K562 (cell line): ENCODE results near the gene PLCG2. TPM values are rescaled to one million over a fixed set of nuclear protein-coding genes. Genes with fewer than 3 reads are reported as not detected.

Experiments used
- ATAC-seq: fragments of 200-7000 bp; cut with Tn5 transposase; 3 replicates; pipeline ENCODE4 v1.9.1; 2020; ENCODE audit warnings: moderate library complexity
- BruUV-seq: library from RNA; stranded (reverse); fragments of 400-500 nt; replicated peaks from 2 replicates; lab custom pipeline; 2021; lab: Mats Ljungman, UMichigan
- CTCF ChIA-PET: fragments of 300-600 bp; formaldehyde crosslinking; extraction: SDS; loops from one replicate; lab custom pipeline; 2021; ENCODE audit warnings: low intra/inter-chr PET ratio; lab: Yijun Ruan, JAX
- POLR2A ChIA-PET: fragments of 300-600, 350-650 bp; sonication (Branson Sonifier 250); formaldehyde crosslinking; extraction: SDS; loops from one replicate; lab custom pipeline; 2021; ENCODE audit warnings: antibody characterized with exemption, inconsistent platforms; lab: Yijun Ruan, JAX
- DNase-seq, 4 experiments: peaks; one replicate each; pipeline versions ENCODE4 v3.0.0 to v3.0.0-alpha.2; 2011 to 2018; ENCODE audit warnings: low spot score in 3 of 4, mixed read lengths in 3 of 4; ENCODE audit errors: extremely low read depth in 1 of 4
- FAIRE-seq: peaks from 2 replicates; lab custom pipeline; 2011; peaks lifted over from hg19 to GRCh38; lab: Jason Lieb, UNC
- H2AFZ ChIP-seq: 2 replicates; pipeline ENCODE4 v1.6.0; 2011; ENCODE audit warnings: low read depth, low read length, control low read depth, inconsistent platforms
- H3K27ac ChIP-seq: fragments of 200-600 bp; 3 replicates; pipeline ENCODE4 v1.8.0; 2011; ENCODE audit warnings: low read depth, mild to moderate bottlenecking, control low read depth, inconsistent platforms, low read length, moderate library complexity, mixed read lengths; ENCODE audit errors: extremely low read depth
- H3K27me3 ChIP-seq, 2 experiments: fragments of 300-600 bp in 1 of 2; 2 replicates in 1 of 2; 3 replicates in 1 of 2; pipeline versions ENCODE4 v1.6.0 to v1.8.0; 2011; ENCODE audit warnings: inconsistent platforms in 2 of 2, low read length in 2 of 2, mild to moderate bottlenecking in 1 of 2, mixed read lengths in 1 of 2, moderate library complexity in 1 of 2; ENCODE audit not compliant: control insufficient read depth in 2 of 2, insufficient read depth in 2 of 2
- H3K36me3 ChIP-seq: fragments of 300-600 bp; 3 replicates; pipeline ENCODE4 v1.8.0; 2011; ENCODE audit warnings: mild to moderate bottlenecking, low read length, inconsistent platforms; ENCODE audit not compliant: control insufficient read depth, insufficient read depth
- H3K4me1 ChIP-seq, 2 experiments: fragments of 200-600 bp in 1 of 2; replicated peaks in 1 of 2; 2 replicates in 1 of 2; 3 replicates in 1 of 2; pipeline versions ENCODE4 v1.5.1 to v1.8.0; 2011; ENCODE audit warnings: inconsistent platforms in 2 of 2, low read length in 2 of 2, mild to moderate bottlenecking in 1 of 2, mixed read lengths in 1 of 2, moderate library complexity in 1 of 2; ENCODE audit not compliant: control insufficient read depth in 2 of 2, insufficient read depth in 2 of 2
- H3K4me2 ChIP-seq: 2 replicates; pipeline ENCODE4 v1.6.1; 2011; ENCODE audit warnings: low read length, control low read depth, inconsistent platforms, mixed read lengths; ENCODE audit not compliant: insufficient read depth
- H3K4me3 ChIP-seq: fragments of 200-600 bp; sonication (generic), shearing (Covaris generic); 2 replicates; pipeline ENCODE4 v1.5.1; 2016; ENCODE audit warnings: control low read depth, inconsistent platforms
- H3K79me2 ChIP-seq: fragments of 200-600 bp; 3 replicates; pipeline ENCODE4 v1.8.0; 2011; ENCODE audit warnings: low read length, inconsistent platforms; ENCODE audit not compliant: control insufficient read depth, insufficient read depth
- H3K9ac ChIP-seq, 2 experiments: 2 replicates each; pipeline versions ENCODE4 v1.6.0 to v1.6.1; 2011; ENCODE audit warnings: low read depth in 2 of 2, low read length in 2 of 2, control low read depth in 1 of 2, inconsistent platforms in 1 of 2, mild to moderate bottlenecking in 1 of 2, mixed read lengths in 1 of 2; ENCODE audit not compliant: insufficient read depth in 1 of 2
- H3K9me1 ChIP-seq: one replicate; pipeline ENCODE4 v1.6.0; 2011; ENCODE audit warnings: inconsistent platforms, mild to moderate bottlenecking, low read length, moderate library complexity; ENCODE audit not compliant: control insufficient read depth, insufficient read depth
- H3K9me3 ChIP-seq: replicated peaks from 2 replicates; pipeline ENCODE4 v1.5.1; 2011; ENCODE audit warnings: low read depth, low read length, inconsistent platforms; ENCODE audit not compliant: control insufficient read depth, insufficient read depth
- H4K20me1 ChIP-seq: replicated peaks from 2 replicates; pipeline ENCODE4 v1.6.1; 2011; ENCODE audit warnings: low read length, inconsistent platforms, mixed read lengths; ENCODE audit not compliant: control insufficient read depth, insufficient read depth
- BHLHE40 ChIP-seq: IDR thresholded peaks from 2 replicates; pipeline ENCODE4 v1.6.1; 2011; ENCODE audit warnings: low read length, improper control_type of control experiment
- CREB3L1 ChIP-seq: fragments of 450-650 bp; IDR thresholded peaks from 2 replicates; pipeline ENCODE4 v1.6.1; 2014; ENCODE audit warnings: low read depth, mild to moderate bottlenecking, moderate library complexity, borderline replicate concordance
- MAX ChIP-seq: sonication (generic); formaldehyde crosslinking; IDR thresholded peaks from 2 replicates; pipeline ENCODE4 v1.9.0; 2022; ENCODE audit warnings: mild to moderate bottlenecking, missing genetic modification reagents
- PATZ1 ChIP-seq: fragments of 250-450 bp; sonication (Bioruptor Pico); IDR thresholded peaks from 2 replicates; pipeline ENCODE4 v1.5.0; 2020; ENCODE audit warnings: mild to moderate bottlenecking, borderline replicate concordance
- PRDM10 ChIP-seq: fragments of 450-650 bp; IDR thresholded peaks from 2 replicates; pipeline ENCODE4 v1.6.1; 2018; ENCODE audit not compliant: partially characterized antibody
- SMAD3 ChIP-seq: fragments of 450-650 bp; formaldehyde crosslinking; conservative IDR thresholded peaks from 2 replicates; pipeline ENCODE4 v1.4.0; 2020; ENCODE audit warnings: mild to moderate bottlenecking
- WGBS: fragments of 100-300 bp; shearing (Covaris generic); methylation state at CpG from one replicate; pipeline ENCODE4 v1.1.6; 2016; ENCODE audit warnings: low coverage, mixed read lengths; ENCODE audit not compliant: insufficient coverage; ENCODE audit errors: missing lambda C conversion rate; 5-methylcytosine and 5-hydroxymethylcytosine counted together
- in situ Hi-C: fragments of 300-500 bp; cut with MboI; formaldehyde crosslinking; loops from 4 replicates; pipeline ENCODE4 v1.15.0; 2018; ENCODE audit warnings: inconsistent platforms, mixed read lengths
- intact Hi-C: fragments of 100-400 bp; cut with micrococcal nuclease; formaldehyde crosslinking; loops from 2 replicates; pipeline ENCODE4 v1.14.2; 2022
- polyA plus RNA-seq, 8 experiments: library from polyadenylated mRNA; depleted of rRNA in 4 of 8; stranded (reverse) in 5 of 8; unstranded in 3 of 8; fragments of >200 nt; fragmentation: Nextera tagmentation in 2 of 8; fragmentation: Illumina TruSeq in 1 of 8; extraction: Ambion mirVana in 2 of 8; extraction: Trizol in 1 of 8; gene quantifications; 2 replicates each; pipeline versions ENCODE4 v1.2.1 to v1.2.3, GENCODE V29; 2011 to 2014; ENCODE audit warnings: inconsistent platforms in 1 of 8, missing spikeins in 1 of 8
- total RNA-seq, 7 experiments: library from RNA; depleted of rRNA in 6 of 7; stranded (reverse); fragments of >200 nt in 6 of 7; fragmentation: Illumina TruSeq in 2 of 7; extraction: Trizol in 2 of 7; gene quantifications; 2 replicates each; pipeline versions ENCODE4 v1.2.1 to v1.2.3, GENCODE V29; 2011 to 2021; ENCODE audit warnings: low replicate concordance in 1 of 7

The PLCG2 gene
- total and polyA plus RNA-seq, 9 of the 15 experiments (the other 6 are each of a cell fraction or from before 2014, with no cell fraction given): 0.94 to 7.1 (median 3.1) TPM

- Histone ChIP-seq H3K27me3 (peaks cover 26 to 66% of the 10 kb centered on the region in 2 experiments), H3K27ac (no peak overlapping the region), H3K9me1 (no peaks in the 10 kb centered on the region), H3K79me2 (no peaks in the 10 kb centered on the region), H4K20me1 (no peaks in the 10 kb centered on the region), H3K4me3 (no peak overlapping the region), H3K9ac (no peak overlapping the region), H3K4me2 (no peak overlapping the region), H3K9me3 (no peaks in the 10 kb centered on the region), H2AFZ (no peak overlapping the region), H3K36me3 (no peaks in the 10 kb centered on the region), H3K4me1 (0 out of 5 replicates have a peak, but pooled peaks cover 0 to 5% of the 10 kb centered on the region in 2 experiments)
- in situ Hi-C loops: no loop called here
- ATAC-seq (no peak), FAIRE-seq (no peak), DNase-seq (no peak)
- WGBS: 2% methylated on average over 10 of the region's 10 CpGs
- BruUV-seq: no TSS peak
- intact Hi-C loops: loop anchor here (10.0 kb wide), 2 partner anchors 474 to 514 kb away; no protein-coding TSS in a partner anchor
- TF ChIP-seq SMAD3 (CRISPR knock-in tag) (no peak), BHLHE40 (peak; percentile 53; the same call in 1 of the 2 replicates)
- ChIA-PET CTCF (no interaction called here), POLR2A (interaction anchor here (0.6 to 1.4 kb wide), 5 partner anchors 9 to 1071 kb away, joined by 3 to 4 read pairs (median 3); no protein-coding TSS in a partner anchor)
Measured at GRCh38 chr16:81878529-81878928, 99.4 kb downstream of the PLCG2 start.

GRCh38 chr16:81879625-81880024 is 100.5 kb downstream of the PLCG2 start:
- H3K9me3 ChIP-seq: no peaks in the 10 kb centered on the region
- intact Hi-C loops: loop anchor here (10.0 kb wide), 2 partner anchors 475 to 515 kb away; no protein-coding TSS in a partner anchor
- H3K27ac ChIP-seq: no peak overlapping the region
- DNase-seq (peak in 3 of 4 experiments; percentile 28 to 40 (median 39)), ATAC-seq (peak; percentile 78), FAIRE-seq (no peak)
- H3K4me2 ChIP-seq: no peak overlapping the region
- CTCF ChIA-PET: no interaction called here
- no TSS peak for BruUV-seq
- no peaks in the 10 kb centered on the region for H3K4me1 ChIP-seq
- H3K4me3 ChIP-seq: no peak overlapping the region
- WGBS: 2% methylated on average over 7 of the region's 7 CpGs
- H3K27me3 ChIP-seq: peaks cover 28 to 68% of the 10 kb centered on the region in 2 experiments
- POLR2A ChIA-PET: interaction anchor here (1.0 kb wide), 1 partner anchor 10 kb away, joined by 3 read pairs; no protein-coding TSS in a partner anchor
- in situ Hi-C loops: loop anchor here (10.0 kb wide), 1 partner anchor 515 kb away; no protein-coding TSS in a partner anchor
- H3K9ac ChIP-seq: no peak overlapping the region
- no peaks in the 10 kb centered on the region for H3K79me2 ChIP-seq
- H4K20me1 ChIP-seq: no peaks in the 10 kb centered on the region
- no peaks in the 10 kb centered on the region for H3K9me1 ChIP-seq
- H3K36me3 ChIP-seq: no peaks in the 10 kb centered on the region
- no peak overlapping the region for H2AFZ ChIP-seq
- no peak for TF ChIP-seq PATZ1 (CRISPR knock-in tag)
- no peak for TF ChIP-seq MAX (CRISPR knock-in tag)
- TF ChIP-seq CREB3L1: no peak
- peak; percentile 58 for TF ChIP-seq PRDM10
